ENCODE data around the gene PRDM16.

Gene PRDM16

GRCh38 chr1:3125078-3125477 is 56.1 kb downstream of the PRDM16 start:
- TF ChIP-seq POLR2A (IDR thresholded peaks at IDR 0.05; ENCODE audit: low read length) = no peak
- TF ChIP-seq GATA1 (IDR thresholded peaks at IDR 0.05; ENCODE audit: low read depth, low read length) = no peak
- DNase-seq = no peak

GRCh38 chr1:3125546-3126368 is 56.8 kb downstream of the PRDM16 start:
- DNase-seq = no peak
- TF ChIP-seq POLR2A (IDR thresholded peaks at IDR 0.05; ENCODE audit: low read length) (no peak), GATA1 (IDR thresholded peaks at IDR 0.05; ENCODE audit: low read depth, low read length) (no peak)

- no peak for DNase-seq
- TF ChIP-seq GATA1 (IDR thresholded peaks at IDR 0.05; ENCODE audit: low read depth, low read length) (no peak), POLR2A (IDR thresholded peaks at IDR 0.05; ENCODE audit: low read length) (no peak)
Measured at GRCh38 chr1:3126756-3127678, 58.0 kb downstream of the PRDM16 start.

- TF ChIP-seq GATA1 (IDR thresholded peaks at IDR 0.05; ENCODE audit: low read depth, low read length) = no peak
- no peak for TF ChIP-seq POLR2A (IDR thresholded peaks at IDR 0.05; ENCODE audit: low read length)
Measured at GRCh38 chr1:3127738-3128137, 58.7 kb downstream of the PRDM16 start.

GRCh38 chr1:3128431-3129132 is 59.6 kb downstream of the PRDM16 start:
- DNase-seq = no peak
- TF ChIP-seq POLR2A (IDR thresholded peaks at IDR 0.05; ENCODE audit: low read length) (no peak), GATA1 (IDR thresholded peaks at IDR 0.05; ENCODE audit: low read depth, low read length) (no peak)

More at GRCh38 chr1:3127738-3128137, 58.7 kb downstream of the PRDM16 start:
- DNase-seq = no peak

- no peak for TF ChIP-seq POLR2A (IDR thresholded peaks at IDR 0.05; ENCODE audit: low read length)
- TF ChIP-seq GATA1 (IDR thresholded peaks at IDR 0.05; ENCODE audit: low read depth, low read length) = no peak
- DNase-seq = no peak
Measured at GRCh38 chr1:3129133-3129490, 60.1 kb downstream of the PRDM16 start.

GRCh38 chr1:3130268-3130667 is 61.3 kb downstream of the PRDM16 start:
- no peak for TF ChIP-seq GATA1 (IDR thresholded peaks at IDR 0.05; ENCODE audit: low read depth, low read length)
- TF ChIP-seq POLR2A (IDR thresholded peaks at IDR 0.05; ENCODE audit: low read length) = no peak
- no peak for DNase-seq

GRCh38 chr1:3132660-3133059 is 63.7 kb downstream of the PRDM16 start:
- TF ChIP-seq GATA1 (IDR thresholded peaks at IDR 0.05; ENCODE audit: low read depth, low read length) (no peak), POLR2A (IDR thresholded peaks at IDR 0.05; ENCODE audit: low read length) (no peak)
- DNase-seq = no peak

GRCh38 chr1:3133686-3134085 is 64.7 kb downstream of the PRDM16 start:
- DNase-seq = no peak
- TF ChIP-seq GATA1 (IDR thresholded peaks at IDR 0.05; ENCODE audit: low read depth, low read length) (no peak), POLR2A (IDR thresholded peaks at IDR 0.05; ENCODE audit: low read length) (no peak)

- no peak for TF ChIP-seq GATA1 (IDR thresholded peaks at IDR 0.05; ENCODE audit: low read depth, low read length)
- no peak for TF ChIP-seq POLR2A (IDR thresholded peaks at IDR 0.05; ENCODE audit: low read length)
- no peak for DNase-seq
Measured at GRCh38 chr1:3134381-3135072, 65.5 kb downstream of the PRDM16 start.

- TF ChIP-seq GATA1 (IDR thresholded peaks at IDR 0.05; ENCODE audit: low read depth, low read length) (no peak), POLR2A (IDR thresholded peaks at IDR 0.05; ENCODE audit: low read length) (no peak)
- no peak for DNase-seq
Measured at GRCh38 chr1:3135073-3135702, 66.2 kb downstream of the PRDM16 start.

GRCh38 chr1:3135744-3136455 is 66.9 kb downstream of the PRDM16 start:
- DNase-seq = no peak
- no peak for TF ChIP-seq POLR2A (IDR thresholded peaks at IDR 0.05; ENCODE audit: low read length)
- no peak for TF ChIP-seq GATA1 (IDR thresholded peaks at IDR 0.05; ENCODE audit: low read depth, low read length)

Measured in erythroblast (primary cell).